Lower leg skin (tissue), 3 donors: ENCODE data around the gene PSD2.

Experiments
- CTCF ChIP-seq, 3 donors: fragments of 450-650 bp; IDR thresholded peaks; one replicate each; pipeline ENCODE4 v1.5.1; 2016; ENCODE audit warnings: antibody characterized with exemption in 3 of 3, mild to moderate bottlenecking in 3 of 3, moderate library complexity in 2 of 3
- POLR2A ChIP-seq, 2 donors: fragments of 450-650 bp; IDR thresholded peaks; one replicate each; pipeline ENCODE4 v1.6.1; 2016 to 2017; ENCODE audit warnings: antibody characterized with exemption in 2 of 2, mild to moderate bottlenecking in 1 of 2, moderate library complexity in 1 of 2

DNA sequence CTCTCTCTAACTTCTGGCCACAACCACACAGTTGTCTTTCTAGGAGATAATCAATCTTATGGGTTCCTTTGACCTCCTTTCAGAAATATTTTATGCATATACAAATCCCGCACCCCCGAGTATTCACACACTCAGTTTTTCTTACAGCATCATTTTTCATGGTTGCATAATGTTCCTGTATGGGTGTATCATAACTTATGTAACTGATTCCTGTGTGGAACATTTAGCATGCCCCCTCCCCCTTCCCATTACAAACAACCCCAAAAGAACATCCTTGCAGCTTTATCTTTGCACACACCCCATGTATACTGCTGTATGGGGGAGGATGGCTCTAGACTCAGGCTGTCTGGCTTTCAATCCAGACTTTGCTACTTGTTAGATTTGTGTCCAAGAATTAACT, 93.8 kb downstream of the PSD2 start:
- TF ChIP-seq CTCF (IDR thresholded peaks at IDR 0.05) (no peak), POLR2A (IDR thresholded peaks at IDR 0.05) (no peak)
